Calu3 (cell line): Measurements from ENCODE around the gene CLCN4. TPM values are rescaled to one million over a fixed set of nuclear protein-coding genes. Genes with fewer than 3 reads are reported as not detected.

Source experiments
- BruUV-seq: library from RNA; stranded (reverse); fragments of 400-500 nt; replicated peaks from 2 replicates; lab custom pipeline; 2021; lab: Mats Ljungman, UMichigan
- CTCF ChIA-PET: fragments of 300-600 bp; sonication (Branson Sonifier 250); formaldehyde crosslinking; loops from one replicate; lab custom pipeline; 2022; ENCODE audit warnings: antibody characterized with exemption; lab: Charles Lee
- DNase-seq: peaks from one replicate; pipeline ENCODE4 v3.0.0; 2022
- H3K27ac Mint-ChIP-seq: one replicate; pipeline ENCODE4 v1.8.0; 2022; ENCODE audit warnings: mixed read lengths; ENCODE audit not compliant: unreplicated experiment
- H3K27me3 Mint-ChIP-seq: one replicate; pipeline ENCODE4 v1.8.0; 2022; ENCODE audit warnings: mixed read lengths; ENCODE audit not compliant: unreplicated experiment
- H3K36me3 Mint-ChIP-seq: one replicate; pipeline ENCODE4 v1.8.0; 2022; ENCODE audit warnings: mild to moderate bottlenecking, moderate library complexity, mixed read lengths; ENCODE audit not compliant: insufficient read depth, unreplicated experiment
- H3K4me1 Mint-ChIP-seq: one replicate; pipeline ENCODE4 v1.8.0; 2022; ENCODE audit warnings: mild to moderate bottlenecking, low read depth, mixed read lengths; ENCODE audit not compliant: unreplicated experiment
- H3K4me3 Mint-ChIP-seq: one replicate; pipeline ENCODE4 v1.8.0; 2022; ENCODE audit warnings: mild to moderate bottlenecking, low read depth, moderate library complexity, mixed read lengths; ENCODE audit not compliant: unreplicated experiment
- H3K9me3 Mint-ChIP-seq: one replicate; pipeline ENCODE4 v1.8.0; 2022; ENCODE audit warnings: low read depth, mixed read lengths; ENCODE audit not compliant: unreplicated experiment
- intact Hi-C: fragments of 100-400 bp; cut with micrococcal nuclease; formaldehyde crosslinking; loops from one replicate; pipeline ENCODE4 v1.10.0; 2022; ENCODE audit not compliant: unreplicated experiment
- total RNA-seq: library from RNA; stranded (reverse); gene quantifications from 2 replicates; pipeline ENCODE4 v1.2.3, GENCODE V29; 2022
- TF ChIP-seq, protein P1 (sequence below): fragments of 200-600 bp; IDR thresholded peaks from one replicate; pipeline ENCODE4 v1.8.0; 2022; ENCODE audit warnings: antibody characterized with exemption; ENCODE audit not compliant: unreplicated experiment

Gene CLCN4
- total RNA-seq, 1 experiment from 2014 or later, result 13.3 TPM

- intact Hi-C loops, result no loop called here
- TF ChIP-seq, protein P1, sequence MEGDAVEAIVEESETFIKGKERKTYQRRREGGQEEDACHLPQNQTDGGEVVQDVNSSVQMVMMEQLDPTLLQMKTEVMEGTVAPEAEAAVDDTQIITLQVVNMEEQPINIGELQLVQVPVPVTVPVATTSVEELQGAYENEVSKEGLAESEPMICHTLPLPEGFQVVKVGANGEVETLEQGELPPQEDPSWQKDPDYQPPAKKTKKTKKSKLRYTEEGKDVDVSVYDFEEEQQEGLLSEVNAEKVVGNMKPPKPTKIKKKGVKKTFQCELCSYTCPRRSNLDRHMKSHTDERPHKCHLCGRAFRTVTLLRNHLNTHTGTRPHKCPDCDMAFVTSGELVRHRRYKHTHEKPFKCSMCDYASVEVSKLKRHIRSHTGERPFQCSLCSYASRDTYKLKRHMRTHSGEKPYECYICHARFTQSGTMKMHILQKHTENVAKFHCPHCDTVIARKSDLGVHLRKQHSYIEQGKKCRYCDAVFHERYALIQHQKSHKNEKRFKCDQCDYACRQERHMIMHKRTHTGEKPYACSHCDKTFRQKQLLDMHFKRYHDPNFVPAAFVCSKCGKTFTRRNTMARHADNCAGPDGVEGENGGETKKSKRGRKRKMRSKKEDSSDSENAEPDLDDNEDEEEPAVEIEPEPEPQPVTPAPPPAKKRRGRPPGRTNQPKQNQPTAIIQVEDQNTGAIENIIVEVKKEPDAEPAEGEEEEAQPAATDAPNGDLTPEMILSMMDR, result no peak
- no peaks in the 10 kb centered on the region for H3K4me1 Mint-ChIP-seq
- H3K27ac Mint-ChIP-seq, result no peak overlapping the region
- no peak for DNase-seq
- H3K9me3 Mint-ChIP-seq, result peaks cover 5% of the 10 kb centered on the region
- H3K27me3 Mint-ChIP-seq, result peaks cover 12% of the 10 kb centered on the region
- BruUV-seq, result no TSS peak
- CTCF ChIA-PET, result no interaction called here
- no peaks in the 10 kb centered on the region for H3K36me3 Mint-ChIP-seq
- no peak overlapping the region for H3K4me3 Mint-ChIP-seq
Measured at GRCh38 chrX:10278716-10279115, 121.9 kb downstream of the CLCN4 start.

GRCh38 chrX:10280071-10280470 is 123.3 kb downstream of the CLCN4 start:
- no peak for DNase-seq
- H3K4me1 Mint-ChIP-seq, result no peaks in the 10 kb centered on the region
- H3K36me3 Mint-ChIP-seq, result no peaks in the 10 kb centered on the region
- no TSS peak for BruUV-seq
- no peak overlapping the region for H3K27ac Mint-ChIP-seq
- no peak overlapping the region for H3K4me3 Mint-ChIP-seq
- CTCF ChIA-PET, result interaction anchor here (0.6 kb wide), 1 partner anchor 12 kb away, joined by 11 read pairs; no protein-coding TSS in a partner anchor
- intact Hi-C loops, result no loop called here
- TF ChIP-seq, protein P1, result no peak
- peaks cover 5% of the 10 kb centered on the region for H3K9me3 Mint-ChIP-seq
- H3K27me3 Mint-ChIP-seq, result peaks cover 12% of the 10 kb centered on the region

DNA sequence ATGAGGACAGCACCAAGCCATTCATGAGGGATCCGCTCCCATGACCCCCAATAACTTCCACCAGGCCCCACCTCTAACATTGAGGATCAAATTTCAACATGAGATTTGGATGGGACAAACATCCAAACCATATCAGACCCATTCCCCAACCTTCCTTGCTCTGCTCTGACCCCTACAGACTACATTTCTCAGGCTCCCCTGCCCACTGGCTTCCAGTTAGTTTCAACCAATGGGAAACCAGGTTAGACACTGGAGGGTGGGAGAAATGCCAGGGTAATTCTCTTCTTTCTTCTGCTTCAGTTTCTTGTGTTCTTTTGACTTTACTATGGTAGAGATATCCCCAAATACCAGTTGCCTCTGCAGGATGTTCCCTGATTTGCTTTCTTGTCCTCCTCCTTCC is 125.7 kb downstream of the CLCN4 start:
- H3K4me1 Mint-ChIP-seq, result no peaks in the 10 kb centered on the region
- BruUV-seq, result no TSS peak

GRCh38 chrX:10286195-10286594 is 129.4 kb downstream of the CLCN4 start:
- Mint-ChIP-seq H3K27me3 (peaks cover 12% of the 10 kb centered on the region), H3K36me3 (no peaks in the 10 kb centered on the region), H3K4me3 (no peak overlapping the region), H3K9me3 (peaks cover 5% of the 10 kb centered on the region), H3K4me1 (no peaks in the 10 kb centered on the region), H3K27ac (no peak overlapping the region)
- TF ChIP-seq, protein P1, result no peak
- no TSS peak for BruUV-seq
- CTCF ChIA-PET, result no interaction called here
- intact Hi-C loops, result no loop called here
- no peak for DNase-seq

More for the DNA sequence above, 125.7 kb downstream of the CLCN4 start:
- CTCF ChIA-PET, result no interaction called here
- Mint-ChIP-seq H3K27me3 (peaks cover 12% of the 10 kb centered on the region), H3K4me3 (no peak overlapping the region), H3K9me3 (peaks cover 5% of the 10 kb centered on the region), H3K27ac (no peak overlapping the region), H3K36me3 (no peaks in the 10 kb centered on the region)
- TF ChIP-seq, protein P1, result no peak
- intact Hi-C loops, result no loop called here
- no peak for DNase-seq

Other genes starting within 250 kb of the CLCN4 start
- 0.38 and 0.39 TPM in 2 replicates for gene CLDN34, start 189.6 kb upstream of the CLCN4 start, total RNA-seq